Endometrial microvascular endothelial cells (primary cell): ENCODE results near the gene EIPR1. TPM values are rescaled to one million over a fixed set of nuclear protein-coding genes. Genes with fewer than 3 reads are reported as not detected.

ENCODE experiments used
- in situ Hi-C: cut with HindIII; loops from 2 replicates; pipeline ENCODE4 v1.10.0; 2017; ENCODE audit warnings: low sequenced_read_pairs, low pct_unique_long_range_greater_than_20kb; ENCODE audit errors: inconsistent ontology term
- total RNA-seq: library from RNA; depleted of rRNA; stranded (reverse); fragments of >200 nt; gene quantifications from one replicate; pipeline ENCODE4 v1.2.3, GENCODE V29; 2015; ENCODE audit errors: inconsistent ontology term

Gene EIPR1
- total RNA-seq, 1 donor from 2014 or later: 65.9 TPM

DNA sequence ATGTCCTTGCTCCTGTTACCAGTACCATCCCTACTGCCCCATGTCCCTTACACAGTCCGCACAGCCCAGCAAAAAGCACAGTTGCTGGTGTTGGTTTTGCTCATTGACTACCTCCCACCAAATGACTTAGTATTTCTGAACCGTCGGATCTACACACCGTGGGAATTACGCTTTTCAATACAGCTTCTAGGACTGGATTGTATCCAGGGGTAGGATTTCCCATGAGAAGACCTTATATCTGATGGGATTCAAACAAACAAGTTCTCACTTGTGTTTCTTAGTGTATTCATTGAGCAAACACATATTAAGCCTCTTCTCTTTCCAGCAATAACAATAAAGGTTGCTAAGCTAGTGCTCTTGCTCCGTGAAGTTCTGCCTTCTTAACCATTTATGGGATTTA is 27.7 kb upstream of the EIPR1 start:
- in situ Hi-C loops: no loop called here

DNA sequence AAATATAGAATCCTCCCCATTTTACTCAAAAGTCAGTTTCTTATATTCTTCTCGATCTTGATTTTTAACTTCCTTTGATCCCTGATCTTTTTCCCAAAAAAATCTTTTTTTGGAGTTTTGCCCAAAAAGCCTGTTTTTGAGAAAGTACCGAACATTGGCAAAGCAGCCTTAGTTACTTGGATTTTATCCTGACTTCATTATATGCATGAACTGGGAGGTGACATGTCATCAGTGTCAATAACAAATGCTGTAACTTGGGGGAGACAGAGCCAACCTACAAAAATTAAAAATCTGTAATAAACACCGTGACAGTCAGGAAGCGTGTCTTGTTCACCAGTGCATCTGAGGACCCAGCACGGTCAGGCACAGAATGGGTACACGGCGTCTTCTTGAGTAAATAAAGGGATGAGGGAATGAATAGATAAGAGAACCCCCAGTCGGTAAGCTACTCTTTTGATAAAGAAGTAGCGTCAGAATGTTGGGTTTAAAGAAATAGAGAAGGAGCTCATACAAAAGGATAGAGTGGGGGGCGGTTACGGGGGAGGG is 26.8 kb upstream of the EIPR1 start:
- in situ Hi-C loops: no loop called here

GRCh38 chr2:3403587-3404334 is 26.1 kb upstream of the EIPR1 start:
- in situ Hi-C loops: no loop called here

DNA sequence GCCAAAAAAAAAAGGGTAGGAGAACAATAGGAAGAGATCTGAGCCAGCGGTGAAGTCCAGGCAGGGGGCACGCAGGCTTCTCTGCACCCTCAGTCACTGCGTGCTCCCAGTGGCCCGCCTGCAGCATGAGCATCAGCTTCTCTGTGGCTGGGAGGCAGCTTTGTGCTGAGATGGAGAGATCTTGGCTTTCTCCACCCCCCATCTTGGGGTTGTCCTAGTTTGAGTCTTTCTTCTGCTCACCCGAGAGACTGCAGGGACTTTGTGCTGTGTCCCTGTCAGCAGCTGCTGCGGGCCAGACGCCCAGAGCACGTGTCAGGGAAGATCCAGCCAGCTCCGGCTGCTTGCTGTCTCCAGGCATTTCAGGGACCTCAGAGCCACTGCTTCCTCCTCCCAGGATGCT is 22.2 kb upstream of the EIPR1 start:
- in situ Hi-C loops: no loop called here

- in situ Hi-C loops: no loop called here
These were observed 21.8 kb upstream of the EIPR1 start for GRCh38 chr2:3399381-3399780.

DNA sequence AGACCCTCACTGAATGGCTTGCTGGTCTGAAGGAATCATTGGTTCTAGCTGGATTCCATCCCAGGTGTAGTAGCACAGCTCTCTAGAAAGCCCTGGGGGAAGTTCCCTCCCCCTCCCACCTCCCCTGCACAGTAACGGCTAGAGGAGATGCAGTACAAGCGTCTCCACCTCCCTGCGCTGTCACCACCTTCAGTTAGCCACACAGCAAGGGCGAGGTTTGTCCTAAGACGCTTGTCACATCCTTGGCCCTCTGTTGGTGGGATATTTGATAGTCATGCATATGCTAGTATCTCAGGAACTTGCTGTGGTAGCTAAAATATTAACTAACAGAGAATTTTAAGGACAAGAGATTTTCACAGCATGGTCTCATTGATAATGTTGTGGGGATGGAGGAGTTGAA is 21.2 kb upstream of the EIPR1 start:
- in situ Hi-C loops: no loop called here

DNA sequence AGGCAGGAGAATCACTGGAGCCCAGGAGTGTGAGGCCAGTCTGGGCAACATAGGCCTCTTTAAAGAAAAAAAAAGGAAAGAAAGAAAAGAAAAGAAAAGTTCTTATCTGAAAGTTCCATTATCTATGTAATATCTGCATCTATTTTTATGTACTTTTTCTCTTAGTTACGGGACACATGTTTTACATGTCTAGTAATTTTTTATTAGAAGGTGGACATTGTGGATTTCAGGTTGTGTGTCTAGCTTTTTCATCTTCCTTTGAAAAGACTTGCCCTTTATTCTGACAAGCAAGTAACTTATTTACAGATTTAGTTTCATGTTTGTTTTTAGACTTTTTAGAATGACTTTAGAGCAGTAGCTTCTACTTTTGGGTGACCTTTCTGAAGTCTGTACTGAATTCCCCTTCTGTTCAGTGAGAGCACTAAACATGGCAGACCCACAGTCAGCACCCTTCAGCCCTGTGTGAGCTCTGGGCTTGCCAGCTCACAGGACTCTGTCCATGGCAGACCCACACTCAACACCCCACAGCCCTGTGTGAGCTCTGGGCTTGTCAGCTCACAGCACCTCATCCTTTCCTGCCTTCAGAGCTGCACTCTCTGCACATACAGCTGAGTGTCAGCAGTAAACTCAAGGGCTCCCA is 19.4 kb upstream of the EIPR1 start:
- in situ Hi-C loops: no loop called here

DNA sequence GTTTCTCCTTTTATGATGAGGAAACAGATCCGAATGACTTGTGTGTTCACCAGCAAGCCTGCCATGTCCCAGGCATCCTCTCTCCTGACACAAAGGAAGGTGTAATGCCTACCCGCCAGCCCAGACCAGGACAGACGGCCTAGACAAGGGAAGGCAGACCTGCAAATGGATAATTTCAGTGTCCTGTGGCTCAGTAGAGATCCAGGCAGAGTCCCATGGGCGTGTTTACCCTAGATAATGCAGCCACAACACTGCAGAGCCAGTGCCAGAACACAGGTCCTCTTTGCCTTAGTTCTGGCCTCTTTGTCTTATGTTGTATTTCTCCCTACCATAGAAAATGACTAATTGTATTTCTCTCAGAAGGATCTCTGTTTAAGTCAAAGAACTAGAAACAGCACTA is 14.6 kb upstream of the EIPR1 start:
- in situ Hi-C loops: no loop called here

GRCh38 chr2:3390041-3390440 is 12.4 kb upstream of the EIPR1 start:
- in situ Hi-C loops: no loop called here

DNA sequence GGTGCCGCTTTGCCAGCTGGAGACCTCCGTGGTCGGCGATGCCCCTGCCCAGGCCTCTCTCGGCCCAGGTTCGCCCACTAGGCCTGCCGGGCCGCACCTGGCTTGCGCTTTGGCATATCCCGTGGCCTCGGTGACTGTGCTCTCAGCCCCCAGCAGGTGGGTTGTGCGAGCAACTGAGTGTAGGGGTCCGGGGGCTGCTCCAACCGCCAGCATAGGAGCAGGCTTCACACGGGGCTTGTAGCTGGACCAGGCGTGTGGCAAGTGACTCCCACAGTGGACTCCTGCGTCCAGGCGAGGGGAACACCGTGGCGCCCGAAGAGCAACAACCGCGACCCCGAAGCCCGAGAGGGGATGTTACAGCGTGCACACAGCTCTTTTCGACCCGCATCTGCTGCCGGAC is 11.6 kb upstream of the EIPR1 start:
- in situ Hi-C loops: no loop called here

- in situ Hi-C loops: no loop called here
These were observed 10.8 kb upstream of the EIPR1 start for GRCh38 chr2:3388412-3388738.

DNA sequence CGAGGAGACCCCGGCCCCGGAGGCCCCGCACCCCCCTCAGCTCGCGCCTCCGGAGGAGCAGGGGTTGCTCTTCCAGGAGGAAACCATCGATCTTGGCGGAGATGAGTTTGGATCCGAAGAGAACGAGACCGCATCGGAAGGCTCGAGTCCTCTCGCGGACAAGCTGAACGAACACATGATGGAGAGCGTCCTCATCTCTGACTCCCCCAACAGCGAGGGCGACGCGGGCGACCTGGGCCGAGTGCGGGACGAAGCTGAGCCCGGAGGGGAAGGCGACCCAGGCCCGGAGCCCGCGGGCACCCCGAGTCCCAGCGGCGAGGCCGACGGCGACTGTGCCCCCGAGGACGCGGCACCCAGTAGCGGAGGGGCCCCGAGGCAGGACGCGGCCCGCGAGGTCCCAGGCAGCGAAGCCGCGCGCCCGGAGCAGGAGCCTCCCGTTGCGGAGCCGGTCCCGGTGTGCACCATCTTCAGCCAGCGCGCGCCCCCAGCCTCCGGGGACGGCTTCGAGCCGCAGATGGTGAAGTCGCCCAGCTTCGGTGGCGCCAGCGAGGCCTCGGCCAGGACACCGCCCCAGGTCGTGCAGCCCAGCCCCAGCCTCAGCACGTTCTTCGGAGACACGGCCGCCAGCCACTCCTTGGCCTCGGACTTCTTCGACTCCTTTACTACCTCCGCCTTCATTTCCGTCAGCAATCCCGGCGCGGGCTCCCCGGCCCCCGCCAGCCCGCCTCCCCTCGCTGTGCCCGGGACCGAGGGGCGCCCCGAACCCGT is 10.2 kb upstream of the EIPR1 start:
- in situ Hi-C loops: no loop called here

DNA sequence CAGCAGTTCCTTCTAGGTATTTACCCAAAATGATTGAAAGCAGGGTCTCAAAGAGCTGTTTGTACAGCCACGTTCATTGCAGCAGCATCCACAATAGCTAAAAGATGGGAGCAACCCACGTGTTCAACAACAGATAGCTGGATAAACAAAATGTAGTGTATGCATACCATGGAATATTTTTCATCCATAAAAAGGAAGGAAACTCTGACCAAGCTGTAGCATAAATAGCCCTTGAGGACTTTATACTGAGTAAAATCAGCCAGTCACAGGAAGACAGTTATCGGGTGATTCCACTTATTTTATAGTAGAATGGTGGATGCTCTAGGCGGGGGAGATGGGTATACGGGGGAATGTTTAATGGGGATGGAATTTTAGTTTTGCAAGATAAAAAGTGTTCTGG is 9.4 kb upstream of the EIPR1 start:
- in situ Hi-C loops: no loop called here

- in situ Hi-C loops: no loop called here
These were observed 8.9 kb upstream of the EIPR1 start for GRCh38 chr2:3386448-3386958.

GRCh38 chr2:3379647-3380534 is 2.3 kb upstream of the EIPR1 start, which contains the start of gene TRAPPC12:
Gene TRAPPC12 (plus strand): TSS chr2:3379694. CDS start chr2:3387624, 7,930 bp downstream.
- in situ Hi-C loops: no loop called here

DNA sequence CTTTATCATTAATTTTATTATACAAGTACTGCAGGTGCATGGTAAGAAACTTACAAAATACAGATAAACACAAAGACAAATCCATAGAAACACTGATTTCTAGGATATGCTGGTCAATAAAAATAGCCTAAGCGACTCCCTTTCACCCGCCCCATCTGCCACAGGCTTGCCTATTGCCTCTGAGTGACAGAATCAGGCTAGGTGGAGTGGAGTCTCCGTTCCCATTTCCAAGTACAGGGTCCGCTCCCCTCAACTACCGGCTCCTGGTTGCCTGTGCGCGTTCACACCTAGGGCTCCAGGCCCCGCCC is 1.7 kb upstream of the EIPR1 start:
- in situ Hi-C loops: no loop called here

GRCh38 chr2:3377279-3377611 is 373 bp downstream of the EIPR1 start:
- in situ Hi-C loops: no loop called here

GRCh38 chr2:3376821-3377220 is 797 bp downstream of the EIPR1 start:
- in situ Hi-C loops: no loop called here
